NCI-H1092 (cell line): Measurements from ENCODE around the gene HECW1.

Source experiments
- DNase-seq: peaks from one replicate; lab custom pipeline; 2025; lab: John Stamatoyannopoulos, UW

The HECW1 gene

GRCh38 chr7:43372676-43373355 is 260.4 kb downstream of the HECW1 start:
- DNase-seq, result no peak

- DNase-seq, result no peak
These were observed 264.9 kb downstream of the HECW1 start for GRCh38 chr7:43377196-43377960.

- no peak for DNase-seq
These were observed 266.8 kb downstream of the HECW1 start for GRCh38 chr7:43379210-43379609.

GRCh38 chr7:43384616-43385308 is 272.3 kb downstream of the HECW1 start:
- DNase-seq, result no peak

- DNase-seq, result no peak
These were observed 272.8 kb downstream of the HECW1 start for GRCh38 chr7:43385309-43385680.

GRCh38 chr7:43385856-43386255 is 273.4 kb downstream of the HECW1 start:
- DNase-seq, result no peak

- DNase-seq, result no peak
These were observed 275.5 kb downstream of the HECW1 start for GRCh38 chr7:43387932-43388331.

- DNase-seq, result no peak
These were observed 278.1 kb downstream of the HECW1 start for GRCh38 chr7:43390576-43390975.

- no peak for DNase-seq
These were observed 279.1 kb downstream of the HECW1 start for GRCh38 chr7:43391518-43391917.

GRCh38 chr7:43392638-43393330 is 280.3 kb downstream of the HECW1 start:
- no peak for DNase-seq

- DNase-seq, result no peak
These were observed 282.1 kb downstream of the HECW1 start for GRCh38 chr7:43394441-43395130.

- DNase-seq, result no peak
These were observed 282.9 kb downstream of the HECW1 start for GRCh38 chr7:43395351-43395750.

- no peak for DNase-seq
These were observed 283.8 kb downstream of the HECW1 start for GRCh38 chr7:43396187-43396740.

GRCh38 chr7:43398831-43399230 is 286.4 kb downstream of the HECW1 start:
- DNase-seq, result no peak

- no peak for DNase-seq
These were observed 293.5 kb downstream of the HECW1 start for GRCh38 chr7:43405948-43406347.

- DNase-seq, result no peak
These were observed 294.5 kb downstream of the HECW1 start for GRCh38 chr7:43406961-43407360.

- no peak for DNase-seq
These were observed 296.5 kb downstream of the HECW1 start for GRCh38 chr7:43408981-43409380.

- no peak for DNase-seq
These were observed 305.0 kb downstream of the HECW1 start for GRCh38 chr7:43417455-43417854.

- DNase-seq, result no peak
These were observed 318.0 kb downstream of the HECW1 start for GRCh38 chr7:43430411-43430810.

- no peak for DNase-seq
These were observed 318.7 kb downstream of the HECW1 start for GRCh38 chr7:43431020-43431595.

GRCh38 chr7:43433639-43434038 is 321.2 kb downstream of the HECW1 start:
- no peak for DNase-seq
